IMR-90 (cell line): ENCODE measurements around the gene ZNF598.
A peak's percentile ranks its signal among the peaks of the same experiment; 100 is the strongest.

Experiments used
- CEBPB ChIP-seq: IDR thresholded peaks from 2 replicates; pipeline ENCODE4 v1.6.1; 2012; ENCODE audit warnings: low read depth, low read length, improper control_type of control experiment
- CTCF ChIP-seq: conservative IDR thresholded peaks from 2 replicates; pipeline ENCODE4 v1.5.1; 2012; ENCODE audit warnings: mild to moderate bottlenecking, low read depth, low read length, improper control_type of control experiment
- MAFK ChIP-seq: IDR thresholded peaks from 2 replicates; pipeline ENCODE4 v1.6.1; 2012; ENCODE audit warnings: low read depth, low read length, improper control_type of control experiment
- POLR2A ChIP-seq: IDR thresholded peaks from 2 replicates; pipeline ENCODE4 v1.6.1; 2012; ENCODE audit warnings: mild to moderate bottlenecking, low read depth, low read length
- RAD21 ChIP-seq: IDR thresholded peaks from 2 replicates; pipeline ENCODE4 v1.6.1; 2012; ENCODE audit warnings: low read length, improper control_type of control experiment
- RCOR1 ChIP-seq: IDR thresholded peaks from 2 replicates; pipeline ENCODE4 v1.6.1; 2012; ENCODE audit warnings: mild to moderate bottlenecking, low read length, improper control_type of control experiment; ENCODE audit not compliant: insufficient replicate concordance
- RFX5 ChIP-seq: IDR thresholded peaks from 2 replicates; pipeline ENCODE4 v1.8.0; 2012; ENCODE audit warnings: low read depth, mild to moderate bottlenecking, low read length, moderate library complexity
- SMC3 ChIP-seq: fragments of 150-350 bp; IDR thresholded peaks from 2 replicates; pipeline ENCODE4 v1.6.1; 2016; ENCODE audit warnings: low read depth, mild to moderate bottlenecking, antibody characterized with exemption, low read length, moderate library complexity
- USF2 ChIP-seq: fragments of 150-350 bp; IDR thresholded peaks from 2 replicates; pipeline ENCODE4 v1.6.1; 2017; ENCODE audit warnings: mild to moderate bottlenecking, antibody characterized with exemption, low read length, low read depth

GRCh38 chr16:2003827-2004641 is 5.6 kb downstream of the ZNF598 start:
- TF ChIP-seq RCOR1 (no peak), CTCF (peak; percentile 98), POLR2A (no peak), CEBPB (no peak), MAFK (no peak), SMC3 (peak; percentile 80), RFX5 (no peak), USF2 (peak; percentile 4; the same call in 1 of the 2 replicates), RAD21 (peak; percentile 61)
